ENCODE data around the gene DSTYK.
"Not testable (repeated sequence)": the region's sequence is repeated elsewhere in the genome, so short reads cannot be mapped to it uniquely, and the experiment has no call there.

Gene DSTYK

DNA sequence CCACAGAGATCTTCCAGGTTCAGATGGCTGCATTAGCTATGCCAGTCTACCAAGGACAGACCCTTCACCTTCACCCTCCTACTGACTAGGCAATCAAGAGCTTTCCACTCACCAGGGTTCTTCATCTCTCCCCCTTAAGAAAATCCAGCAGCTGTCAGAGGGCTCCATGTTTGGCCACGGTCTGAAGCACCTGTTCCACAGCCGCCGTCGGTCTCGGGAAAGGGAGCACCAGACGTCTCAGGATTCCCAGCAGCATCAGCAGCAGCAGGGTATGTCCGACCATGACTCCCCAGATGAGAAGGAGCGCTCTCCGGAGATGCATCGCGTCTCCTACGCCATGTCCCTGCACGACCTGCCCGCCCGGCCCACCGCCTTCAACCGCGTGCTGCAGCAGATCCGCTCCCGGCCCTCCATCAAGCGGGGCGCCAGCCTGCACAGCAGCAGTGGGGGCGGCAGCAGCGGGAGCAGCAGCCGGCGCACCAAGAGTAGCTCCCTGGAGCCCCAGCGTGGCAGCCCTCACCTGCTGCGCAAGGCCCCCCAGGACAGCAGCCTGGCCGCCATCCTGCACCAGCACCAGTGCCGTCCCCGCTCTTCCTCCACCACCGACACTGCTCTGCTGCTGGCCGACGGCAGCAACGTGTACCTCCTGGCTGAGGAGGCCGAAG lies 30.0 kb upstream of the DSTYK start:
- DNase-seq, result no peak

GRCh38 chr1:205240569-205240968 lies 29.1 kb upstream of the DSTYK start:
- no peak for DNase-seq

GRCh38 chr1:205240118-205240517 lies 28.6 kb upstream of the DSTYK start:
- DNase-seq, result no peak

DNA sequence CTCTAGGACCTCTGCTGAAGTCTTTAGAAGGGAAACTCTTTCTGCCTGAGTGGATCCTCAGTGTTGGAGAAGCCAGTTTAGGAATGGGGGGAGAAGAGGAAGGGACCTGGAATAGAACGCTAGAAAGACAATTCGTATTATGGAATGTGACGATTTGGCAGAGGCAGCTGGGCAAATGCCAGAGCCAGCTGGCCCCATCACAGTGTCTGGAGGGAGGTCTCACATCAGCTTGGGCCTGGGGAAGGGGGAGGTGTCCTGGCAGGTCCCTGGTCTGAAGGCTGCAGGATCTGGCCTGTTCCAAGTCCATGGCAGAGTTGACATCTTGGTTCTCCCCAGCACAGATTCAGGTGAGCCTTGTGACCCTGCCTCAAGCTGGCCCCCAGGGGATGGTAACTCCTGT lies 27.6 kb upstream of the DSTYK start:
- no peak for DNase-seq

DNA sequence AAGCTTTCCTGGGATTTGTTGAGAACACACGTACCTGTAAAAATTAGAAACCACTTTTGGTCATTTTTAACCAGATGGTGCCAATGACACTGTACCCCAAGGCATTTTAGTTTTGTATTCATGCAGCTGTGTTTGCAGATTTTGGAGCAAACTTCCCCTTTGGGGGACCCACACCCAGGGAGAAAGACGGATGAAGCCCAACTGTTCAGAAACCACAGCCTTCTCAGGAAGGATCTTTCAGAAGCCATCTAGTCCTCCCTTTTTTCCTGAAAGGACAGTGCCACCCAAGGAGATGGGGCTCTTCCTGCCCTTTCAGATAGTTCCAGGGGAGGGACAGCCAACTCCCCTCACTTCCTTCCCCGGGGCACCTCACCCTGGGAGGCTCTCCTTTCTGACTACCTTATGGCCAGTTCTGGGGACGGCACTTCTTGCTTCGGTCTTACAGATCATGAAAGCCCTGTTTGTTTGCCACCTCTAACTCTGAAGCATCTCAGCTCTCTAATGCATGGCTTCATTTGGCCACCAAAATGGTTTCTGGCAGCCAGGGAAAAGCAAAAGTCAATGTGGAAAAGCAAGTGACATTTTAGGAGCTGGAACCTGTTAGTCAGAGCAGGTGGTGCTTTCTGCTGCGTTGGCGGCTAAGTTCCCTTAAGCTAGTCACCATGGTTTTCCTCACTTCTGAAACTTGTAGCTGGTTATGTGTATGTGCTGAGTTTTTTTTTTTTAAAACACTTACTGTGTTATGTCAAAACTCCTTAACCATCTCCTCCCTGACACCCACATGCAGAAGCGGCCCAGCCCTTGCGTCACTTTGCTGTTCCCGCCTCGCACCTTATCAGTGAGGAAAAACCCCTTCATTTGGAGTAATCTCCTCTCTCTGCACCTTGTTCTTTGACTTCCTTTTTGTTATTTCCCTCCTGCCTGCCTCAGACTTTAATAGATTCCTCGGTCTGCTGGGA lies 26.3 kb upstream of the DSTYK start:
- DNase-seq, result no peak

DNA sequence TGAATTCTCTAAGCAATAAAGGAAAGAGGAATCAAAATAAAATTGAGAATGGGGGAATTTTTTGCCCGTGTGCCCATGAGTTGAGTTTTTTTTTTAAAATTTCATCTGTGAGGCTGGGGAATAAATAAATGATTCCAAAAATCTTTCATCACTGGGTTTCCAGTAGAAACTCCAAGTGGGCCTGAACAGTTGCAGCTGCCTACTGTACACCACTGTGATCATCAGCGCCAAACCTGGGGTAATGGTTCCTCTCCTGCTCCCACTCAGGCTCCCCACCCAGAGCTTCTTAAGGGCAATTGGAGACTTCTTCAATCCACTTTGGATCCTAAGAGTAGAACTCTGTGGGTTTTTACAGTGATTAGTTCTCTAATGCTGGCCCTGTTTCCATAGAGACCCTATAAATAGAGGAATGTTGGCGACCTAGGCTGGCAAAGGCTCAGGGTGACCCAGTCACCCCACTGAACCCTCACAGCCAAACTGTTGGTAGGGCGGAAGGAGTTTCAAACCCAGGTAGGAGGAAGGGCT lies 25.5 kb upstream of the DSTYK start:
- no peak for DNase-seq

- no peak for DNase-seq
These were observed 25.0 kb upstream of the DSTYK start for GRCh38 chr1:205236526-205236925.

DNA sequence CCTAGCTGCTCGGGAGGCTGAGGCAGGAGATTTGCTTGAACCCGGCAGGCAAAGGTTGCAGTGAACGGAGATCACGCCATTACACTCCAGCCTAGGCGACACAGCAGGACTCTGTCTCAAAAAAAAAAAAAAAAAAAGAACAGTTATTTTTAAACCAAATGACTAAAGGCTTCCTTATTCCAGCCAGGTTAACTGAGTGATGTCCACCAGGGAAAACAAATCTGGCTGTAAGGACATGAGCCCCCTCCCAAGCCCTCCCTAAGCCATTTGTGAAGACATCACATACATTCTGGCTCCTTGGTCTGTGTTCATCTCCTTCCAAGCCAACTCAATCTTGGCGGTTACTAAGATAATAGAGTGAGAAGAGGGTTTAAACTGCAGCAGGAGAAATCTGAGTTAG lies 24.4 kb upstream of the DSTYK start:
- no peak for DNase-seq

DNA sequence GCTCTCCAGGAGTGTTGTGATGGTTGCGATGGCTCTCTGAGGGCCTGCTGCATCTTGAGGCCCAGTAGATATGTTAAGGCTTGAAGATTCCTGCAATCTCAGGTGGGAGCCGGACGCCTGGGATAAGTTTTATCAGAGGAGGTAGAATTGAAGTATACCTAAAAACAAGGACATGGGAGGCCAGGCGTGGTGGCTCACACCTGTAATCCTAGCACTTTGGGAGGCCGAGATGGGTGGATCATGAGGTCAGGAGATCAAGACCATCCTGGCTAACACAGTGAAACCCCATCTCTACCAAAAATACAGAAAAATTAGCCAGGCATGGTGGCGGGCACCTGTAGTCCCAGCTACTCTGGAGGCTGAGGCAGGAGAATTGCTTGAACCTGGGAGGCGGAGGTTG lies 22.5 kb upstream of the DSTYK start:
- DNase-seq, result not testable (repeated sequence)

GRCh38 chr1:205232945-205233397 lies 21.5 kb upstream of the DSTYK start:
- no peak for DNase-seq

DNA sequence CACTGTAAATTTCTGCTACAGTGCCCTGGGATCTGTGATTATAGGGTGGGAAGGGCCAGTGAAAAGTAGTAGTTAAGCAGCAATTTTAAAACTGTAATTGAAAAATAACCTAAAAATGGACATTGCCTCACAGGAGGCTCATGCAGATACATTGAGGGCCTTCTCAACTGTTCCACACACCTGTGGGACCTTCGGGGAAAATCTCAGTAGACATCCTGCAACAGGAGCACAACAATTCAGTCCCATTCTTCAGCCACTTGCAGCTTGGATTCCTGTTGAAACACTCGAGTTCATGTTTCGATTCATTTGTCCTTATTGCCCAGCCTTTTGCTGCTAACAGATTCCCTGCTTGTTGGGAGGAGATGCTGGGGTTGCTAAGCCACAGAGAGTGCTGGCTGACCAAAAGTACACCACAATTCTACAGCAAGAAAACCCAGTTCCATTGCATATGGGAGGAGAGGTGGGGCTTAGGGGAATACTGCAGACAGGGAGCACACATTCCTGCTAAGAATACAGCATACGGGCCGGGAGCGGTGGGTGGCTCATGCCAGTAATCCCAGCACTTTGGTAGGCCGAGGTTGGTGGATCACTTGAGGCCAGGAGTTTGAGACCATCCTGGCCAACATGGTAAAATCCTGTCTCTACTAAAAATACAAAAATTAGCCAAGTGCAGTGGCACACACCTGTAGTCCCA lies 20.8 kb upstream of the DSTYK start:
- no peak for DNase-seq

- no peak for DNase-seq
These were observed 19.5 kb upstream of the DSTYK start for GRCh38 chr1:205230982-205231381.

- DNase-seq, result no peak
These were observed 18.6 kb upstream of the DSTYK start for GRCh38 chr1:205229916-205230700.

DNA sequence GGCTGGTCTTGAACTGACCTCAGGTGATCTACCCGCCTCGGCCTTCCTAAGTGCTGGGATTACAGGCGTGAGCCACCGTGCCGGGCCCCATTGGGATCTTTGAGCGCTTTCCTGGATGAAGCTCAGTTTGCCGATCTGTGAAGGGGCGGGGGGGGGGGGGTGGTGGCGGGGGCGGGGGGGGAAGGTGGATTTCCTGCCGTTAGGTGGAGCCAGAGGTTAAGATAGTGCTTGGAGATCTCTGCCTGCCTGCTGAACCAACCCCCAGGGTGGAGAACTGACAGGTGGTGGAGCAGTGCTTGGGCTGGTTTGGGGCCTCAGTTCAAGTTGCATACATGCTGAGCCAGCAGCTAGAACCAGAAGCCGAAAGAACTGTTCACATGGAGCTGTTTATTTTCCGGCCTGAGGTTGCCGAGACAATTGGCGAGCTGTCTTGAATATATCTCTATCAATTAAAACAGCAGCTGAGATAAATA lies 17.9 kb upstream of the DSTYK start:
- DNase-seq, result no peak

DNA sequence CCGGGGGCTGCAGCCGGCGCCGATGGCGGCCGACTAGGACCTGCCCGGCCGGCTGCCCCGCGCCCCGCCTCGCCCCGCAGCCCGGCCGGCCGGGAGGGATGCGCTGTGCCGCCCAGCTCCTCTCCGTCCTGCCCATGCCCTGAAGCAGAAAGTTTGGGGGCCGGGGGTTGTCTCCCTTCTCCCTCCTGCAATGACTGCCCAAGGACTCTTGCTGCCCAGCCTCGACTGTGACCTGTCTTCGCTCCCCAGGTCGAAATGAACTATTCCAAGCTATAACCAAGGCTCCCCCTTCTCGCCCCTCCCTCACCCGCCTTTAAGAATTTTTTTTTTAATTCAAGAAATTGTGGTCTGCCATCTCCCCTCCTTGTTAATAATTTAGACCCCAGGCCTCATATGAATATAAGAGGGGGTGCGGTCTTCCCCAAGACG lies 16.6 kb upstream of the DSTYK start:
- no peak for DNase-seq

DNA sequence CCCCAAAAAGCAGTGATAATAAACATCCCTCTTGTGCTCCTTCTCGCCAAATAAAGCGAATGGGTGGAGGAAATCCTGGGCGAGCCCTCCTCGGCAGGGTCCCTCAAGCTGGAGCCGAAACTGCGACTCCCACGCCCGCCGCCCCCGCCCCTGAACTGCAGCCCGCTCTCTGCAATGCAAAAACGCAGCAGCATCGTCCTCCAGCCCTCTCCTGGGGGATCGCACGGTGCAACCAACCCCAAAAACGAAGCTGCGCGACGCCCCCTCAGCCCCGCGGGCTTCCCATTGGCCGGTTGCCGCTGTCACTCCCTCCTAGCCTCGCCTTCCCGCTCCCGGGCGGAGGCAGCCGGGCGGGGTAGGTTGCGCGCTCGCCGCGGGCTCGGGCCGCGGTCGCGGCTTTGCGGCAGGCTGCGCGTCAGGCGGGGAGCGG lies 16.1 kb upstream of the DSTYK start, which contains the start of gene TMCC2:
Gene TMCC2, plus strand, starts transcription at position 363 of the 430 bp plus-strand sequence. CDS start 619 bp downstream, outside the sequence.
- DNase-seq, result no peak

DNA sequence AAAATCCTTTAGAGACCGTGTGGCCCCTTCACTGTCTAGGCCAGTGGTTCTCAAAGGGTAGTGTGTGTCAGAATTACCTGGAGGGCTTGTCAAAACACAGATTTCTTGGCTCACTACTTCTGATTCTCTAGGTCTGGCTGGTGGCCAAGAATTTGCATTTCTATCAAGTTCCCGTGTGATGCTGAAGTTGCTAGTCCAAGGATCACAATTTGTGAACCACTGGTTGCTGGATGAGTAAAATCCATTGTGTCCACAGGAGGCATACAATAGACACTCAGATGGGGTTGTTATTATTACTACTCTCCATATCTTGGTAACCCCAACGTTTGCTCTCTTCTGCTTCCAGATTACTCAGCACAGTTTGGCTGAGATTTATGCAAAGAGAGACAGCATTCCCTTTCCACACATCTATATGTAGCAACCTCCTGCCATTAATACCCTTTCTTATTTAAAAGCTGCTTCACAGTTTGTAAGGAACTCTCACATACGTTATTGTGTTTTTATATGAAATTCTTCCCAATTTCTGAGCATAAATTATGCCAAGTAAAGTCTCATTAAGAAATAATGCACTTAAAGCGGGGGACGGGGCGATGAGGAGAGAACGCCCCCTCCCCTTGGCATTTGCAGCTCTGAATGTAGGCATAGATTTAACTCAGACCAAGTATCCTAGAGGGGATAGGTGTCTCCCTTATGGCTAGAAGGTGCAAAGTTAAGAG lies 15.5 kb upstream of the DSTYK start:
- DNase-seq, result no peak

- DNase-seq, result no peak
These were observed 14.6 kb upstream of the DSTYK start for GRCh38 chr1:205225901-205226765.

DNA sequence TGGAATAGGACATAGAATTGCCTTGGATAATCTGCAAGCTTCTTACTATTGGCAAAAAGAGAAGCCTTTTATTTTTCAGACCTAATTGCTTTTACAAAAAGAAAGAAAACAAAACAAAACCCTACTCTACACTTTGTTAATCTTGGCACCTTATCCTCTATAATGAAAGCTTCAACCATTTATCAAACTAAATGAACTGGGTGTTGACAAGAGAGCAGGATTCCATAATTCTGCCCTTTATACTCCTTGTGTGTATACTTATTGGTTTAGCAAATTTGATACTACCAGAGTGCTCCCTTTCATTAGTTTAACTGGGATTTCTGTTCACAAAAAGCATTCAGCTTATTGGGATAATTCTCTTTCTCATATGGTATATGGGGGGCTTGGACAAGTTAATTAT lies 13.2 kb upstream of the DSTYK start:
- DNase-seq, result no peak

DNA sequence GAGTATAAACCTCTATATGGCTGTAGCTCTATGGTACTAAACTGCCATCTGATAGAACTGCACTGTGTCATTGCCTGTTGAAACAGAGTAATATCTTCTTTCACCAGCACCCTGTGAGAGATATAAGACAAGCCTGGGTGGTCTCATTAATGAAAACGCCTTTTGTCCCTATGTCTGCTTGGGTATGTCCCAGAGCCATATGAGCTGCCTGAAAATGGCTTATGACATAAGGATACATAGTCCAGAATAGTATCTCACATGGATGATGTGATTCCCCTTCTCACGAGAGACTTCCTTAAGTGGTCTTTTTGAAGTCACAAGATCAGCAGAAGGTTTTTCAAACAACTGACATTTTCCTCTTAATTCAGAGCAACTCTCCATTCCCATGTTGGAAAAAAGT lies 8.9 kb upstream of the DSTYK start:
- no peak for DNase-seq
